Subcutaneous abdominal adipose tissue (tissue), 5 donors: ENCODE results near the gene ABCC10.
"Not testable (repeated sequence)": the region's sequence is repeated elsewhere in the genome, so short reads cannot be mapped to it uniquely, and the experiment has no call there.

Source experiments
- H3K27ac ChIP-seq: one replicate; pipeline ENCODE4 v1.7.0; 2013; ENCODE audit warnings: low read depth, mild to moderate bottlenecking, inconsistent platforms, low read length, moderate library complexity
- H3K27me3 ChIP-seq, 5 donors: one replicate each; pipeline ENCODE4 v1.7.0; 2013; ENCODE audit warnings: low read length in 5 of 5, inconsistent platforms in 1 of 5; ENCODE audit not compliant: control insufficient read depth in 5 of 5, insufficient read depth in 4 of 5
- H3K36me3 ChIP-seq, 5 donors: one replicate each; pipeline ENCODE4 v1.7.0; 2013; ENCODE audit warnings: low read length in 5 of 5; ENCODE audit not compliant: control insufficient read depth in 5 of 5, insufficient read depth in 5 of 5
- H3K4me1 ChIP-seq, 5 donors: one replicate each; pipeline ENCODE4 v1.7.0; 2013; ENCODE audit warnings: low read length in 5 of 5, mild to moderate bottlenecking in 3 of 5, moderate library complexity in 1 of 5; ENCODE audit not compliant: control insufficient read depth in 5 of 5, insufficient read depth in 5 of 5
- H3K4me3 ChIP-seq, 5 donors: one replicate each; pipeline ENCODE4 v1.7.0; 2013; ENCODE audit warnings: low read length in 5 of 5, low read depth in 1 of 5
- H3K9ac ChIP-seq, 5 donors: one replicate each; pipeline ENCODE4 v1.7.0; 2013; ENCODE audit warnings: low read length in 5 of 5, mild to moderate bottlenecking in 4 of 5, moderate library complexity in 3 of 5
- H3K9me3 ChIP-seq, 5 donors: one replicate each; pipeline ENCODE4 v1.7.0; 2013; ENCODE audit warnings: low read length in 5 of 5; ENCODE audit not compliant: control insufficient read depth in 5 of 5
- donor health status: healthy.
- donor health status: healthy.
- donor health status: healthy.
- donor health status: healthy.
- donor health status: healthy.

ABCC10 gene

DNA sequence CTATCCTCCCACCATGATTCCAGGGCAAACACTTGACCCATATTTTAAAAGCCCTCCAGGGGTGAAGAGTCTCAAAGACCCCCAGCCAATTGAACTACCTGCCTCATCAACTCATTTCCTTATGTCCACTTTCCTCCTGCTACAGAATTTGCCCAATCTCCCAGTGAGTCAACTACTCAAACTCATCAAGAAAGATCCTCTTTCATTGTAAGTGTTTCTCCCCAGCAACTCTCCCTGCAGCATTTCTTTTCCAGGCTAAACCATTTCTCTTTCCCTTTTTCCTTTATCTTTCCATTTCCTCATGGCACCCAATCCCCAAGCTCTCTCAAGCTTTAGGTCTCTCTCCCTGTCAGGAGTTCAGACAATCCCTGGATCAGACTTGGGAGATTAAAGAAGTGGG, 26.5 kb downstream of the ABCC10 start:
- Histone ChIP-seq H3K9me3 (no peaks in the 10 kb centered on the region), H3K4me1 (peaks cover 0 to 19% (median 12%) of the 10 kb centered on the region in 5 donors), H3K36me3 (peaks cover 0 to 41% (median 35%) of the 10 kb centered on the region in 5 donors), H3K9ac (no peak overlapping the region), H3K27me3 (peaks cover 2 to 16% (median 9%) of the 10 kb centered on the region in 5 donors), H3K27ac (no peak overlapping the region), H3K4me3 (no peak overlapping the region)

DNA sequence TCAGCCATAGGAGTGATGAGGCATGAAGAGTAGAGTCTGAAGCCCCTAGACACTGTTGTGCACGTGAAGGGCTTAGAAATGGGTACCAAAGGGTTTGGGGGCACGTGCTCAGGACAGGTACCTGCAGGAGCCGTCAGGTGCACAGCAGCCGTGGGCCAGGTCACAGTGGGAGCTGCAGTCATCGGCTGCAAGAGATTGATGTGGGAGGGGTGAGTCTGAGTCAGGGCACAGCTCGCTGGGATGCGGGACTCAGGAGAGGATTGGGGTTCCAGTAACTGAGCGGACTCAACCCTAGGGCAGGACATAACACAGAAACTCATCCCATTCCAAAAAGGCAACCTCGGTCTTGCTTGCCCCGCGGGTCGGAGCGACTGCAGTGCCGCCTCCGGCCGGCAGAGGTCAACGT, 27.0 kb downstream of the ABCC10 start:
- H3K27me3 ChIP-seq: peaks cover 2 to 19% (median 12%) of the 10 kb centered on the region in 5 donors
- peaks cover 0 to 37% (median 32%) of the 10 kb centered on the region in 5 donors for H3K36me3 ChIP-seq
- H3K9ac ChIP-seq: no peak overlapping the region
- H3K9me3 ChIP-seq: no peaks in the 10 kb centered on the region
- H3K27ac ChIP-seq: no peak overlapping the region
- peak overlapping the region in 3 of 5 donors; percentile 57 to 71 (median 59) for H3K4me3 ChIP-seq
- H3K4me1 ChIP-seq: peaks cover 0 to 19% (median 12%) of the 10 kb centered on the region in 5 donors

DNA sequence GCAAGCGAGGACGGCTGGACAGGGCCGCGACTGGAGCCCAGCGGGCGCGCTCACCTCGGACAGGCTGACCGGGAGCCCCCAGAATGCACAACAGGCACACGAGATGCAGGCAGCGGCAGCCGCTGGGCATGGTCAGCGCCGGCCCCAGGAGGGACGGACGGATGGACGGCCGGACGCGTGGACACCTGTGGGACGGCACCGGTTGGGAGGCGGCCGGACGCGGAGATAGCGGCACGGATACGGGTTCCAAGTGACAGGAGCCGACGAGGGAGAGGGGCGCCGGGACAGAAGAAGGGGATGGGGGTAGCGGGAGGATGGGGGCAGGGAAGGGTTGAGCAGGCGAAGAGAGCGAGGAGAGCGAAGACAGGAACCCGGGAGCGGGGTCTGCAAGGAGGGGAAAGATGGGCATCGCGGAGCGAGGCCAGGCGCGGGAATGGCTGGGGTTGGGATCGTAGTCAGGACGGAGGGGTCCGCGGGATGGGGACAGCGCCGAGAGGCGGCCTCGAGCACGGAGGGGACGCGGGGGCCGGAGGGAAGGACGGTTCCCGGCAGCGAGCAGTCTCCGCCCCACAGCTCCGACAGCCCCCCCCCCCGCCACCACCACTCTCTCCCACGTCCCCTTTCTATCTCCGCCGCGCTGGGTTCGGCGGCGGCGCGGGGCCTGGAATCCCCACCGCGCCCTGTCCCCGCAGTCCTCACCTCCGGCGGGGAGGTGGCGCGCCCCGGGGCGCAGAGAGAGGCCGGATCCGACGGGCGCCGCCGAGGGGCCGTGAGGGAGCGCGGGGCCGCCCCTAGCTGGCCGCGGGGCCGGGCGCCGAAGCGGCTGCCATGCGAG, 27.6 kb downstream of the ABCC10 start:
- Histone ChIP-seq H3K9me3 (no peaks in the 10 kb centered on the region), H3K9ac (peak overlapping the region in 2 of 5 donors; percentile 41 to 59), H3K4me3 (peak overlapping the region in 4 of 5 donors; percentile 55 to 71 (median 58)), H3K4me1 (peaks cover 0 to 19% (median 12%) of the 10 kb centered on the region in 5 donors), H3K27me3 (peaks cover 4 to 19% (median 13%) of the 10 kb centered on the region in 5 donors), H3K36me3 (peaks cover 0 to 31% (median 26%) of the 10 kb centered on the region in 5 donors), H3K27ac (no peak overlapping the region)

DNA sequence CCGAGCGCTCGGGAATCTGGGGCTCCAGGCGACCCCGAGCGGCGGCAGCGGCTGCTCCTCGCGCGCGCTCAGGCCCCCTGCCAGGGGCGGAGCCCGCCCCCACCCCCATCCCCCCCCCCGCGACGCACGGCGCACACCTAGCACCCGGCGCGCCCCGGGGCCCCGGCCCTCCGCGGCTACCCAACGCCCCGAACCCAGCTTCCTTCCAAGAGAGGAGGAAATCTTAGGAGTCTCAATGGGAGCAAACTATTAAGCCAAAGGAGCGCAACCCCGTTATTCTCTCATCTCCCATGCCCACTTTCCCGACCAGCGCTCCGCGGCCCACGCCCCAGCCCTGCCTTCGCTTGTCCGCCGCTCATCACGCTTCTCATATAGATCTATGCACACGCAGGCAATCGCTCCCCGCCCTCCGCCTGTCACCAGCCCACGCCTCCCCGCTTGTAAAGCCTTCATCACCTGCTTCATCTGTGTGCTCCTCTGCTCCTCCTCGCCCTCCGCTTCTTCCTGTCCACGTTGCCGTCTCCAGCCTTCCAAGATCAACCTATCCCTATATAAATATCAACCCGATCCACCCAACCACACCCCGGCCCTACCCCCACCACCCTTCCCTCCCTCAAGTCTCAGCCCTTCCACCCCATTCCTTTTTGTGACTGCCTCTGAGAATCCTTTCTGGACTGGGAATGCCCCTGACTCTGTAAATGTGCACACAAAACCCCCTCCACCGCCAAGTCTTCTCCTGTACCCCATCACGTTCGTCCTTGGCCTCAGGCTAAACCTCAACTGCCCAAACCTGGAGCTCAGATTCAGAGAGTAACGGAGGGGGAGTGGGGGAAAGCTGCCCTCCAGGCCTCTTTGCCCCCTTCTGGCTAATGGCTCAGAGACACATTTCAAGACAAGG, 28.4 kb downstream of the ABCC10 start, which contains the start of gene DLK2:
TSS of gene DLK2 (minus strand) at position 18 of the 898 bp plus-strand sequence. CDS start 723 bp downstream, outside the sequence.
- Histone ChIP-seq H3K27ac (no peak within 1 kb of the TSS), H3K36me3 (peaks cover 0 to 22% (median 17%) of the 10 kb centered on the region in 5 donors), H3K4me3 (peak within 1 kb of the TSS; percentile 7 to 71 (median 57)), H3K27me3 (peaks cover 5 to 19% (median 13%) of the 10 kb centered on the region in 5 donors), H3K9me3 (no peaks in the 10 kb centered on the region), H3K4me1 (peaks cover 0 to 19% (median 12%) of the 10 kb centered on the region in 5 donors), H3K9ac (peak within 1 kb of the TSS in 2 of 5 donors; percentile 41 to 59)

DNA sequence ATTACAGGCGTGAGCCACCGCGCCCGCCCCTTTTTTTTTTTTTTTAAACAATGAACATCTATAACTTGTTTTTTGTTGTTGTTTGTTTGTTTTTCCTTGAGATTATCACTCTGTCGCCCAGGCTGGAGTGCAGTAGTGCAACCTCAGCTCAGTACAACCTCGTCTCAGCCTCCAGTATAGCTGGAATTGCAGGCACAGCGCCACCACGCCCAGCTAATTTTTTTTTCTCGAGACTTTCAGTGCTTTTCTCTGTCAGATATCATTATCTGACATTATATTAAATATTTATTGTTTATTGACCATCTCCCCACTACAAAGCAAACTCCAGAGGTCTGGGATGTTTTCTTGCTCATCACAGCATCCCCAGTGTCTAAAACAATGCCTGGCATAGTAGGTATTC, 30.3 kb downstream of the ABCC10 start:
- Histone ChIP-seq H3K27ac (no peak overlapping the region), H3K9ac (no peak overlapping the region), H3K27me3 (peaks cover 8 to 28% (median 22%) of the 10 kb centered on the region in 5 donors), H3K9me3 (no peaks in the 10 kb centered on the region), H3K4me1 (peaks cover 0 to 19% (median 12%) of the 10 kb centered on the region in 5 donors), H3K4me3 (no peak overlapping the region), H3K36me3 (peaks cover 0 to 7% (median 4%) of the 10 kb centered on the region in 5 donors)

DNA sequence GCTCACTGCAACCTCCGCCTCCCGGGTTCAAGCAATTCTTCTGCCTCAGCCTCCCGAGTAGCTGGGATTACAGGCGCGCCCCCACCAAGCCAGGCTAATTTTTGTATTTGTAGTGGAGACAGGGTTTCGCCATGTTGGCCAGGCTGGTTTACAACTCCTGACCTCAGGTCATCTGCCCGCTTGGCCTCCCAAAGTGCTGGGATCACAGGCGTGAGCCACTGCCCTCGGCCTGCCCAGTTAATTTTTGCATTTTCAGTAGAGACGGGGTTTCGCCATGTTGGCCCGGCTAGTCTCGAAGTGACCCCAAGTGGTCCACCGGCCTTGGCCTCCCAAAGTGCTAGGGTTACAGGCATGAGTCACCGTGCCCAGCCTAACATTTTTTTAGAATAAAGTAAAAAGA, 30.8 kb downstream of the ABCC10 start:
- not testable (repeated sequence) for H3K9ac ChIP-seq, H3K4me3 ChIP-seq, H3K27ac ChIP-seq, H3K36me3 ChIP-seq, H3K9me3 ChIP-seq
- peaks cover 8 to 30% (median 26%) of the 10 kb centered on the region in 5 donors for H3K27me3 ChIP-seq
- H3K4me1 ChIP-seq: peaks cover 0 to 19% (median 12%) of the 10 kb centered on the region in 5 donors

DNA sequence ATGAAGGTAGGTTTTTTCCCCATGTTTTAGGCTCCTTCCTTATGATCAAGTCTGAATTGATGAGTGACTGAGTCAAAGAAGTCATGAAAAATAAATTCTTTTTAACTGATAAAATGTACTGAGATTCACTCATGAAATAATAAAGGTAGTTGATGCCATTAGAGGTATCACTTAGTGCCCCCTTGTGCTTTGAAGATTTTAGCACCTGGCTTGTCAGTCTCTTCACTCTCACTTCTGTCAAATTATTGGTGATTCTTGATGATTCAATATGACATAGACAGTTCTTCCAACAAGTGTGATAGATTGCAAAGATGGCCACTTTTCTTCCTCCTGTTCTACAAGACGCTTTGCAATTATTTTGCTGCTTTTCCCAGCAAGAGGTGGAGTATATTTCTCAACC, 32.2 kb downstream of the ABCC10 start:
- Histone ChIP-seq H3K4me3 (no peak overlapping the region), H3K9me3 (no peaks in the 10 kb centered on the region), H3K27ac (no peak overlapping the region), H3K9ac (no peak overlapping the region), H3K36me3 (no peaks in the 10 kb centered on the region), H3K27me3 (peaks cover 8 to 33% (median 29%) of the 10 kb centered on the region in 5 donors), H3K4me1 (peaks cover 0 to 14% (median 10%) of the 10 kb centered on the region in 5 donors)

DNA sequence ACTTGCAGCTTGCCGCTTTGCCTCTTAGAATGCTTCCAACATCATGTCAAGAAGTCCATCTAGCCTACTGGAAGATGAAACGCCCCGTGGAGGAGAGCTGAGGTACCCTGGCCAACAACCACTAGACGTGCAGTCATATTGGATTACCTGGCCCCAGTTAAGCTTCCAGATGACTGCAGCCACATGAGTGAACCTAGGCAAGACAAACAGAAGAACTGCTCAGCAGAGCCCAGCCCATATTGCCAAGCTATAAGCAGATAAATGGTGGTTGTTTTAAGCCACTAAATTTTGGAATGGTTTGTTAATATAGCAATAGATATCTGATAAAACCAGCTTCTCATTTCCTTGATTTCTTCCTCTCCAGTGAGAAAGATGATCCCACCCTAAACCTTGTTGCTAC, 32.7 kb downstream of the ABCC10 start:
- no peaks in the 10 kb centered on the region for H3K36me3 ChIP-seq
- H3K27ac ChIP-seq: no peak overlapping the region
- no peak overlapping the region for H3K4me3 ChIP-seq
- no peak overlapping the region for H3K9ac ChIP-seq
- H3K4me1 ChIP-seq: peaks cover 0 to 9% (median 5%) of the 10 kb centered on the region in 5 donors
- peaks cover 8 to 33% (median 29%) of the 10 kb centered on the region in 5 donors for H3K27me3 ChIP-seq
- H3K9me3 ChIP-seq: no peaks in the 10 kb centered on the region

DNA sequence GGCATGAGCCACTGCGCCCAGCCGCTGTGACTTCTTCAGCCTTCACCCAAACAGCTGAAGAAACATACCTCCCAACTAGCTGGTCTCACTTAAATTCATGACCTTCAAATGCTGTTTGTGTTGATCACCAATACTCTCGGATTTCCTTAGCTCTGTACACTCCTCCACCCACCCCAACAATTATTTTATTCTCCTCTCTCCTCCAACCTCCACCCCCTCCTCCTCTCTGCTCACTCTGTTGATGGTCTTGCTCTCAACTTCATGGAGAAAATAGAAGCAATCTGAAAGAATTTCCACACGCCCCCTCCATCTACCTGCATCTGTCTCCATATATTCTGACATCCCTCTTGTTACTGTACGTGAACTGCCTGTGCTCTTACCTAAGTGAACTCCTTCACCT, 34.6 kb downstream of the ABCC10 start:
- Histone ChIP-seq H3K4me3 (no peak overlapping the region), H3K36me3 (no peaks in the 10 kb centered on the region), H3K9me3 (no peaks in the 10 kb centered on the region), H3K9ac (no peak overlapping the region), H3K27ac (no peak overlapping the region), H3K27me3 (peaks cover 5 to 27% (median 22%) of the 10 kb centered on the region in 5 donors), H3K4me1 (no peaks in the 10 kb centered on the region)
